NCI-H524 treated with DMSO at 0.1 percent for 48 hours (cell line): ENCODE results near the gene ZNF296.

ENCODE experiments used
- DNase-seq: peaks from one replicate; lab custom pipeline; 2025; lab: John Stamatoyannopoulos, UW

ZNF296 gene

DNA sequence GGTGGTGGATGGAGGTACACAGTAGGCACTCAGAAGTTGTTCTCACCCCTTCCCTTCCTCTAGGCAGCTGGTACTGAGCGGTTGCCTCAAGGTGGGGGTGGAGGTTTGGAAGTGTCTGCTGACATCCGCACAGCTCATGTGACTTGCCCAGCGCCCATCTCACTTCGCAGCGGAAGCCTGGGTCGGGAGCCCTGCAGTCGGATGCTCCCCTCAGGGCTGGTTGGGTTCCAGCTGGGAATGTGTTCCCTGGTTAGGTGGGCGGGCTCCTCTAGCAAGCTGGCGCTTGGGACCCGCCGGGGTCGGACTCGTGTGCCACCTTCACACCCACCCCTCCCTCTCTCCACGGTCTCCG lies 26.9 kb upstream of the ZNF296 start:
- DNase-seq = no peak

DNA sequence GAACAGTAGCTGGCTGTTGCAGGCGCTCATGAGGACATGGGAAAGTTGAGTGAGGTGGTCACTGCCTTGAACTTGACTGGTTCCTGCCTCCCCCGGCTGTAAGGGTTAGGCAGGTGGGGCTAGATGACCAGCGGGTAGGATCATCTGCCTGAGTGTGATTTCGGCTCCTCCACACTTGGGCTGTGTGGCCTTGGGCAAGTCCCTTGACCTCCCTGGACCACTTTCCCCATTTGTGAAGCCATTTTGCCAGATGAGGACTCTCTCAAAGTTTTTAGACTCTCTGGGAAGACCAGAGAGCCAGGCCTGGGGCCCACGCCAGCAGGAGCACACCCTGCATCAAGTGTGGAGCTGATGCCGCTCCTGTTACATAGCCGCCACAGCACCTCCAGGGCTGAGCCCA lies 26.2 kb upstream of the ZNF296 start:
- no peak for DNase-seq

DNA sequence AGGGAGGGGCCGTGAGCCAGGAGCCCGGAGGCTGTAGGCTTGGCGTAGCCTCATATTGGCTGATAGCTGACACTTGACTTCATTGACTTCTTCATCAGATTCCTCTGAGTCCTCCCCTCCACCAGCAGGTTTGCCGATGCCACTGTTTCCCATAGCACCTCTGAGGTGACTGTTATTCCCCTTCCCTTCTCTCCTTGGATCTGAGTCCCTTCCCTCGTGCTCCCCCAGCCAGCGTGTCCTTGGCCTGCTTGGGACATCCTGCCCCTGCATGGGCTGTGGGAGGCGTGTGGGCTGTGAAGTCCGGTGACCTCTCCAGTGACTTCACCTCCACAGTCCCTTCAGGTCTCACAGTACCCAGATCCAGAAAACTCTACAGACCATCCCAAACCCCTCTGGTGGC lies 25.5 kb upstream of the ZNF296 start:
- DNase-seq = no peak

DNA sequence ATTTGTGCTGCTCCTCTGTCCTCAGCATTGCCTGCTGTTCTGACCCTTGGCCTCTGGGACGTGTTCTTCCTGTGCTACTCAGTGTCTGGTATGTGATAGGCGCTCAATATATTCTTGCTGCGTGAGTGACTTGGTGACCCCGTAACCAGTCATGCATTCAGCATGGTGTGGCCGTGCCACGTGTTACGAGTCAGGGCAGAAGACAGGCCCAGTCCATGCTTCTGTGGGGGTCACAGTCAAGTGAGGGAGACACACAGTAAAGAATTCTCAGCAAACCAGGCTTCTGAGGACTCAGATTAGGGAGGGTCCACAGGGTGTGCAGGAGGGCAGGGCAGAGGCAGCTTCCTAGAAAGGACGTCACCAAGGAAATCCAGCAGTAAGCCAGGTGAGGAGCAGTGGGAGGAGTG lies 24.6 kb upstream of the ZNF296 start:
- no peak for DNase-seq

DNA sequence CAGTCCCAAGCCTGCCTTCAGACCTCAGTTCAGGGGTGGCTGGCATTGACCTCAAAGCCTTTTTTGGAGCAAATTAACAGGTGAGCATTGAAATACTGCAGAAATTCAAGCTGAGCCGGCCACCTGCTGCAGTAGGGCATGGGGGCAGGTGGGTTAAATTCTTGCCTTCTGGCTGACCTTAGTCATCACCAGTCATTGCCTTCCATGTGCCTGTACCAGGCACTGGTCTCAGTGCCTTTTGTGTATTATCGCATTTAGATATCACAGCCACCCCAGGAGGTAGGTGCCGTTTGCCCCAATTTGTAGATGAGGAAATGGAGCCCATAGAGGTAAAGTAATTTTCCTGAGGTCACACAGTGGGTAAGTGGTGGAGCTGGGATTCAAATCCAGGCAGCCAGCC lies 23.9 kb upstream of the ZNF296 start:
- no peak for DNase-seq

DNA sequence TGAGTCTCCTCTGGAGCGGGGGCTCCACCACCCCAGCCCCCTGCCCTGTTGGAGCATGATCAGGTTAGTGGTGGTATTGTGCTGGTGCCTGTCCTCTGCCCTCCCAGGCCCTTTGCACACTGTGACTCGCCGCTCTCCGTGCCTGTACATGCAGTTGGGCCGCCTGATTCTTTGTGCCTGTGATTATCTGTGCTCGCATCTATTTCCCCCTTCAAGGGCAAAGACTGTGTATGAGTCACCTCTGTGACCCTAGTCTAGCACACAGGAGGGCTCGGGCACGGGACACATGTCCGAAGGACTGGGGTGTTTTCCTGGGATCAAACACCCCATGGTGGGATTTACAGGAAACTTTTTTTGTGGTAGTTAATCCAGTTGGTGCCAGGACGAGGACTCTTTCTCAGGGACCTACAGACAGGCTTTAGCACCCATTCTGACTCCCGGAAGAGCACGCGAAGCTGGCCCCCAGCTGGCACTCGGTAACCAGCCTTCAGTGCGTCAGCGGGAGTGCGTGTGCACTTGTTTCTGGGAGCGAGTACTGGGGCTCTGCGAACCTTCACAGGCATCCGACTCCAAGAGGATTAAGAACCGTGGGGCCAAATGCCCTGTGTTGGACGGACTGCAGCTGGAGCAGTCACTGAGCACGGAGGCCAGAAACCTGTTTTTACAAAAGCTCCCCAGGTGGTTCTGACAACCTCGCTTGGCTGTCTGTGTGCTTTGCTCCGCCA lies 23.4 kb upstream of the ZNF296 start:
- DNase-seq = no peak

DNA sequence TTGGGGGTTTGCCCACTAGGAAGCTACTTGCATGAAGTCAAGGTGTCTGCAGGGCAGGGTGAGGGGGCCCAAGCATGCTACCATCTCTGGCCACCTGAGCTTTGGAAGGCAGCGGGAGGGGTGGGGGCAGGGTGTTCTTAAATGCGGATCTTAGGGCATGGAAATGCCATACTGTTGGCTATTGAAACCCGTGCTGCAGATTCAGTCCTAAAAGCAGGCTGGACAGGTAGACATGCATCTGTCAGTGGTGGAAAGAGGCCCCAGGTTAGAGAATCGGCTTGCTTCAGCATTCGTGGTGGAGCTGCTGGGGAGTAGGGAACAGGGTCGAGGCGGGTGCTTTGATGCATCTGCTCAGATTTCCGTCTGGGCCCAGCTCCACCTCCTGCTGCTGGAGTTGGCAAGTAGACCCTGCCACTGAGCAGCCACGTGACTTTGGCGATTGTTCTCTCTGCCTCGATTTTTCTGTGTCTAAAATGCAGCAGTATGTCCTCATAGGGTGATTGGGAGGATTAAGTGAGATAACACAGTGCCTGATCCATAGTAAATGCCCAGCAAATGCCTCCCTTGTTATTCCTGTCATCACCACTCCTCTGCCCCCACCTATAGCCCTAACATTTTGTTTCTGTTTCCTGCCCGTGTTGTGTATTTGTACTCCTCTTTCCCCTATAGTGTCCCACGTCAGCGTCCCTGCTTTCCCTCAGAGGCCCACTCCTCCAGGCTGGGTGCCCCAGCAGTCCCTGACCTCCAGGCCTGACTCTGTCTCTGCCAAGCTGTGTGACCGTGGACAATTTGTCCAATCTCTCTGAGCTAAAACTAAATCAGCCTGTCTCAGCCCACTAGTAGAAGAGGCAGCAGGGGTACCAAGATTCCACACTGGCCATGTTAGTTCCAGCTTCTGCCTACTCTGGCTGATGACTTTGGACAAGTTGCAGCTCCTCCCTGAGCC lies 22.5 kb upstream of the ZNF296 start:
- DNase-seq = no peak

DNA sequence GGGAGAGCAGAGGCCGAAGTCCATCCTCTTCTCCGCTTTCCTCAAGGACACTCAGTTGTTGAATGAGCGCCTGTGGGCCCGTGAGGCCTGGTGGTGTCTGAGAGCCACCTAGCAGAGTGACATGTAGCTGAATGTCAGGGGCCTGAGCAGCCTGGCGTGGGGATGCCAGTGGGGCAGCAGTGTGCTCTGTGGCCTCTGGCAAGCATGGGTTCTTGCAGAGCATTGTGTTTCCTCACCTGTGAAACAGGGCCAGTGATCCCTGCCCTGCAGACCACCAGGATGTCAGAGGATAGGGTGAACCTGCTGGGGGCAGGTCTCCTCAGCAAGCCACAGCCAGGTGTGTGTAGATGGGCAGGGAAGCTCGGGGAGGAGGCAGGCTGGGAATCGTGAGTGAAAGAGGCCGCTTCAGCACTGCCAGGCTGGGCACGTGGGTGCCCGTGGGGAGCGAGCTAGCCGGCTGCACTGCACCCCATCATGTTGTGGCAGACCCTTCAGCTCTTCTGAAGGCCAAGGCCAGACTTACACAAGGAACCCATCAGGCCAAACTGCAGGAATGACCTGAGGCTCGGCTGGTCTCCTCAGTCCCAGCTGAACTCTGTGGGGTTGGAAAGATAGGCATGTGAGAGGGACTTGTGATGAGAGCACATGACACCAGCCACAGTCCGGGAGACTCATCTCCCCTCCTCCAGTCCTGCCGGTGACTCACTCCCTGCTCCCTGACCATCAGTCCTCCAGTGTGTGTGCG lies 21.7 kb upstream of the ZNF296 start:
- DNase-seq = no peak

DNA sequence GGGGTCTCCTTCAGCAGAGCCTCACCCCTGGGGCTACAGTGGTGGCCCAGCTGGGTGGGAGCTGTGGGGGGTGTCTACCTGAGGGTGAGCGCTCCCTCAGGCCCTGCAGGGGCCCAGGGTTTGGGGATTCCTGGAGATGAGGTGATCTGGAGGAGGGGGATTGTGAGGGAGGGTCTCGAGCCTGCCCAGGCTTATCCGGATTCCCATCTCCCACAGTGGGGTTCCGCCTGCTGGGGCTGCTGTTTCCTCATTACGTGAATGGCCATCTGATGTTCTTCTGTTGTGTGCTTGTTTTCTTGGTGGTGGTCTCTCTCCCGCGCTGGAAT lies 21.1 kb upstream of the ZNF296 start:
- no peak for DNase-seq

DNA sequence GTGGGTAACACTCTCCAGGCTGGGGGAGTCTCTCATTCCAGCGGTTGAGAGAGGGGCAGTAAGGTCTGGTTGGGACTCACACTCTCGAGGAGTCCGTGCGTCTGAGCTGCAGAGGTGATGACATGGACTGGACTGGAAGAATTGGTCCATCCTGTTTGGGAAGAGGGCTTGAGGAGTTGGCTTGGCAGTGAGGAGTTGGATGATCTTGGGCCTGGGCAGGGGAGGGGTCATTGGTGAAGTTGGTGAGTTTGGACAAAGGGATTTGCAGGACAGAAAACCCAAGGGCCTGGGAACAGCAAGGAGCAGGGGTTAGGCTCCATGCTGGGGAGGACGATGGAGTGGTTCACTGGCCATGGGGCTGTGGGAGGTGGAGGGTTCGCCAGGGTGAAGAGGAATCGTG lies 20.4 kb upstream of the ZNF296 start:
- no peak for DNase-seq

DNA sequence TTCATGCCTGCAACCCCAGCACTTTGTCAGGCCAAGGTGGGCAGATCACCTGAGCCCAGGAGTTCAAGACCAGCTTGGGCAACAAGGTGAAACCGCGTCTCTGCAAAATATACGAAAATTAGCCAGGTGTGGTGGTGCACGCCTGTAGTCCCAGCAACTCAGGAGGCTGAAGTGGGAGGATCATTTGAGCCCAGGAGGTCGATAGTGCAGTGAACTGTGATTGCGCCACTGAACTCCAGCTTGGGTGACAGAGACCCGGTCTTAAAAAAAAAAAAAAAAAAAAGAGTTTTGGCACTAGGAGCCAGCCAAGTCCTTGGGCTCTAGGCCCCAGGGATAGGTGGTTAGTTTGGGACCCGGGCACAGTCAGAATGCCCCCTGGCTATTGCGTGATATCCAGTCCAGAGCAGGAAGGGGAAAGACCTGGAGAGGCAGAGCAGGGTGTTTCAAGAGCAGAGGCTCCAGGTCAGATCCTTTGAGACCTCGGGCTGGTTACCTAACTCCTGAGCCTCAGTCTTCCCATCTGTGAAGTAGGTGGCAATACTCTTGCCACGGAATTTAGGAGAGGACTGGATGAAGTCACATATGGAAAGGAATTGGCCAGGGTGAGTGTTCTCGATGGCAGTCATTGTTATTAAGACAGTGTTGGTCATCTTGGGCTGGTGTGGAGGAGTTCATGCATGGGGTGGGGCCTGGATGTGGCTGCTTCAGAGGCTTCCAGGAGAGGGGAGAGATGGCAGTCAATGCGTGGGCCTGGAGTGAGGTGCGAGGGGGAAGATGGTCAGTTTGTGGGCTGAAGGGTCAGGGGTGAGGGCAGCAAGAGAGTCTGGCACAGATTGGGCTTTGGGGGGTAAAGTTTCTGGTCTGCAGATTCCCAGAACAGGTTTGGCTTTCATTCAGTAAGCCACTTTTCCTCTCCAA lies 19.5 kb upstream of the ZNF296 start:
- no peak for DNase-seq

DNA sequence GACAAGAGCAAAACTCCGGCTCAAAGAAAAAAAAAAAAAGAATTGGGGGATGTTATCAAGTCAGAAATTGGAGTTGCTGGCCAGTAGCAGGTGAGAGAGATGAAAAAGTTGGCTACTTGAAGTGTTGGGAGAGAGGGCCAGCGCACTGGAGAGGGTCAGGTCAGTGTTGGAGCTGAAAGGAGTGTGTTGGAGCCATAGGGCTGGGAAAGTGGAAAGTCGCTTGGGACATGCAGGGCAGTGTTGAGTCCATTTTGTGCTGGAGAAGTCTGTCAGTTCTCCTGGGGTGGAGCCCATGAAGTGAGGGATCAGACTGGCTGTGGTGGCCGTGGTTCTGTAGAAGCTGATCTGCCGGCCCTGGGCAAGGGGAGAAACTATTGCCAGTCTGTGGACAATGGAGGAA lies 18.4 kb upstream of the ZNF296 start:
- DNase-seq = no peak

DNA sequence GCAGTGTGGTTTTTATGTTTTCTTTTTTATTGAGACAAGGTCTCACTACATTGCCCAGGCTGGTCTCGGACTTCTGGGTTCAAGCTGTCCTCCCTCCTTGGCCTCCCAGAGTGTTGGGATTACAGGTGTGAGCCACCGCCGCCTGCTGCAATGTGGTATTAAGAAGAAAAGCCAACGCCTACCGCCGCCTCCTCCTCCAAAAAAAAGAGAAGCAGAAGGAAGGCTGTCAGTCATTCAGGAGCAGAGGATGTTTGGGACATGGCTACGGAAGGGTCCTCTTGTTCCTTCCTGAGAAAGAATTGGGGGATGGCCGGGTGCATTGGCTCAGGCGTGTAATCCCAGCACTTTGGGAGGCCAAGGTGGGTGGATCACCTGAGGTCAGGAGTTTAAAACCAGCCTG lies 17.9 kb upstream of the ZNF296 start:
- DNase-seq = no peak

DNA sequence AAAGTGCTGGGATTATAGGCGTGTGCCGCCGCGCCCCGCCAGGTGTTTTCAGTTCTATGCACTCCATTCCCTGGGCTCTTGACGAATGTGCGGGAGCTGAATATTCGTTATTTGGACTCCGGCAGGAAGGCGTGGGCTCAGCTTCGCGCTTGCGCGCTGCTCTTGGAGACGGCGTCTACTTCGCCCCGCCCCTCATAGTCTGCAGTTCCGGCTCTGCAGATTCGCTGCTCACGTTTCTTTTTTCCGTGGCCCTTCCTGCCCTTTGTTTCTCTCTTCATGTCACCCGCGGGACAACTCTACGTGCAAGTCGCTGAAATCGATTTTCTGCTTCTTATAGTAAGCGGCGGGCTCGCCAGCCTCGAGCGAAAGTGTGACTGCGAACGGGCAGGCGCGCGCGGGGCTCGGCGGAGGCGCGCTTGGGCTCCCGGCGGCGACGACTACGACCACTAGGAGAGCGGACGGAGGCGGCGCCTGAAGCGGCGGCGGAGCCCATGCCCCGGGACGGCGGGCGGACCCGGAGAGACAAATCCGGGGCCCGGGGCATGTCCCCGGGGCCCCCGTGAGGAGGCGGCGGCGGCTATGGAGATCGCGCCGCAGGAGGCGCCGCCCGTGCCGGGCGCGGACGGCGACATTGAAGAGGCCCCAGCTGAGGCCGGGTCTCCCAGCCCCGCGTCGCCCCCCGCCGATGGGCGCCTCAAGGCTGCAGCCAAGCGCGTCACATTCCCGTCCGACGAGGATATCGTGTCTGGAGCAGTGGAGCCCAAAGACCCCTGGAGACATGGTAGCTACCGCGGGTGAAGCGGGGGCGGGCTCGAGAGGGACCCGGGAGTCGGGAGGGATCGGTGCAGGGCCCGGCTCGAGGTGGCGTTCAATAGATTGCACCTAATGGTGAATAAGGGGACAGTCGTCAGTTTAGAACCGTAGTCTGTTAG lies 16.7 kb upstream of the ZNF296 start, which contains the start of gene PPP1R37:
PPP1R37 (plus strand) TSS at position 433 of the 932 bp plus-strand sequence; CDS start at position 580, 147 bp downstream.
- DNase-seq = peak; percentile 62

DNA sequence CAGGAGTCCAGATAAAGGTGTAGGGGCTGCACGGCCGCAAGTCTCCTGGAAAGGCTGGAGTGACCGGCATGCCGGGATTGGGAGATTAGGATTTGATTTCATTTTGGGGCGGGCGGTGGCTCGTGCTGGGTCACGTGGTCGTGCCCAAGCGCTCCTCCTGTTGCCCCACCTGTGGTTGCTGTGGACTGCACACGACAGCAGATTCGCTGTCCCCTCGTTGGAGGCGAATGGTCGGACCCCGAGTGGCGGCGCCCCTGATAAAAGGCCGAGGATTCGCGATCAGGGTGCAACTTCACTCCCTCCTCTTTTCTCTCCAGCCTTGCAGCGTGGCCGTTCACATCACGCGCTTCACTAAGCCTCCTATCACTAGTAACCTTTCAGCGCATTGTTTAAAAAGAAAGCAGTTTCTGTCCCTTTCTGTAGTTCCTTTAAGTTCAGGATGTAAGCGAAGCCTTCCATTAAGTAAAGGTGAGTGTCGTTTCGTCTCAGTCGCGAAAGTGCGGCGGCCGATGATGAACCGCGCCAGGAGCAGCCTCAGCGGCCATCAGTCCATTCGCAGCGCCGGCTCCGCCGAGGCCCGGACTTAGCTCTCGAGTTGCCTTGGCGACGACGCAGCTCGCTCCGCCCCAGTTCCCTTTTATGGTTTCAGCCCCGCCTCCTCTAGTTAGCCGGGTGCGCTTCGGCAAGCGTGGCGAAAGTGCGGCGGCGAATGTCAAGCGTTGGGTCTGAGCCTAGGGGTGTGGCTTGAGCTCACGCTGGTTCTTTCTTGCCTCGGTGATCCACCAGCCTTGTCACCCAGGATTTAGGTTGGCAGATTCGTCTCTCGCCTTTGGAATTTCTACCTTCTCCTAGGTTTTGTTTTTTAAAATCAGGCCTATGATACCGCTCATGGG lies 15.0 kb upstream of the ZNF296 start:
- peak; percentile 86 for DNase-seq

DNA sequence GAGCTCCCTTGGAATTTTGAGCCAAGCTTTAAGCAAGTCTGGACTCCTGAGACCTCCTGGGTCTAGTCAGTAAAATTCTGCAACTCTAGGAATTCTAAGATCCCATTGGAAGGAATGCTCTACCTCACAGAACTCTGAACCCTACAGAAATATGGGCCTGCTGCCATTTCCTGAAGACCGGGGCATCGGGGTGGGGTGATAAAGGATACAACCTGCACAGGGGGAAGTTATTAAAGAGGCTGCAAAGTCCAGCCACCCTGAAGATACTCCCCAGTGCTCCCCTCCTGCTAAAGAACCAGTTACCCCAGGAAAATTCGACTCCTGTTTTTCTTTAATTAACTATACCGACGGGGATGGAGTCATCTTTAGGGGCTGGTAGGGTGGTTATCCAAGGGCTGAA lies 14.3 kb upstream of the ZNF296 start:
- no peak for DNase-seq

DNA sequence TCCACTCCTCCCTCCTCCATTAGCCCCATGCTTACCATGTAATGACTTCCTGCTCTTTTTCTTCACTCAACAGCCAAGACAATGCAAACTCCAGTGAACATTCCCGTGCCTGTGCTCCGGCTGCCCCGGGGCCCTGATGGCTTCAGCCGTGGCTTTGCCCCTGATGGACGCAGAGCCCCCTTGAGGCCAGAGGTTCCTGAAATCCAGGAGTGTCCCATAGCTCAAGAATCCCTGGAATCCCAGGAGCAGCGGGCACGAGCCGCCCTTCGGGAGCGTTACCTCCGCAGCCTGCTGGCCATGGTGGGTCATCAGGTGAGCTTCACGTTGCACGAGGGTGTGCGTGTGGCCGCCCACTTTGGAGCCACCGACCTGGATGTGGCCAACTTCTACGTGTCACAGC lies 13.8 kb upstream of the ZNF296 start:
- no peak for DNase-seq

DNA sequence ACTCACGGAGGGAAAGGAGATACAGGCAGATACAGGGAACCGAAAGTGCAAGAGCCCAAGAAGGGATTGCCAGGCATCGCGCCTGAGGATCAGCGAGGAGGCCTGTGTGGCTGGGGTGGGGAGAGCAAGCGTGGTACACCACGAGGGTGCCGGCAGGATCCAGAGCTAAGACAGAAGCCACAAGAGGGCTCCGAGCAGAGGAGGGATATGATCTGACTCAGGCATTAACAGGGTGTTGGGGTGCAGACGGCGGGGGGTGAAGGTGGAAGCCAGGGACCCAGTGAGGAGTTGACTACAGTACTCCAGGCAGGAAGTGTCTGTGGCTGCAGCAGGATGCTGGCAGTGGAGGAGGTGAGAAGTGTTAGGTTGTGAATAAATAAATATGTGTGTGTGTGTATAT lies 11.3 kb upstream of the ZNF296 start:
- DNase-seq = no peak

DNA sequence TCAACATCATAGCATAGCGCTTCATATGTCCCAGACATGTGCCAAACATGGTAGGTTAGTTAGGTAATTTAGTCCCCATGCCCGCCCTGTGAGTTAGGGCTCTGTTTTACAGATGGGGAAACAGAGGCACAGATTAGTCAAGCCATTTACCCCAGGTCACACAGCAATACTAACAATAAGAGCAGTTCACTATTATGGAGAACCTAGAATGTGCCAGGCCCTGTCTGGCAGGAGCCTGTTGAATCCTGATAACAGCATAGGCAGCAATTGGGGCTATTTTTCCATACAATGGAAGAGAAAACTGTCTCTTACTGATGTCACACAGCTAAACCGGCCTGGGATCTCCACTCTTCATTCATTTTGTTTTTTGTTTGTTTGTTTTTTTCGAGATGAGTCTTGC lies 10.2 kb upstream of the ZNF296 start:
- no peak for DNase-seq

DNA sequence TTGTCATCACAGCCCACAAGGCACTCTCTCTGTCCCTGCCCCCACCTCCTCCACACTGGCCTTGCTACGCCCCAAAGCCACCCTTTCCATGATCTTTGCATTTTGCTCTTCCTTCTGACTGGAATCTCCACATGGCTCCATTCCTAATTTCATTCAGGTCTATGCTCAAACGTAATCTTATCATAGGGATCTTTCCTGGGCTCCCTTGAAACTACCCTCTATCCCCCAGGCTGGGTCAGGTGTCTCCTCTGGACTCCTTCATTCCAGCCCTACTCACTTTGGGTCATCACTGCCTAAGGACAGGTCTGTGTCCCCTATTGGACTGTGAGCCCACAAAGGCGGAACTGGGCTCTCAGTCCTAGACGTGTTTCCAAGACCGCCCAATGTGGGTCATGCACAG lies 5.9 kb upstream of the ZNF296 start:
- DNase-seq = no peak
